ENCODE measurements around the gene ADRA2C.
"Not testable (repeated sequence)": the region's sequence is repeated elsewhere in the genome, so short reads cannot be mapped to it uniquely, and the experiment has no call there.

ADRA2C gene

DNA sequence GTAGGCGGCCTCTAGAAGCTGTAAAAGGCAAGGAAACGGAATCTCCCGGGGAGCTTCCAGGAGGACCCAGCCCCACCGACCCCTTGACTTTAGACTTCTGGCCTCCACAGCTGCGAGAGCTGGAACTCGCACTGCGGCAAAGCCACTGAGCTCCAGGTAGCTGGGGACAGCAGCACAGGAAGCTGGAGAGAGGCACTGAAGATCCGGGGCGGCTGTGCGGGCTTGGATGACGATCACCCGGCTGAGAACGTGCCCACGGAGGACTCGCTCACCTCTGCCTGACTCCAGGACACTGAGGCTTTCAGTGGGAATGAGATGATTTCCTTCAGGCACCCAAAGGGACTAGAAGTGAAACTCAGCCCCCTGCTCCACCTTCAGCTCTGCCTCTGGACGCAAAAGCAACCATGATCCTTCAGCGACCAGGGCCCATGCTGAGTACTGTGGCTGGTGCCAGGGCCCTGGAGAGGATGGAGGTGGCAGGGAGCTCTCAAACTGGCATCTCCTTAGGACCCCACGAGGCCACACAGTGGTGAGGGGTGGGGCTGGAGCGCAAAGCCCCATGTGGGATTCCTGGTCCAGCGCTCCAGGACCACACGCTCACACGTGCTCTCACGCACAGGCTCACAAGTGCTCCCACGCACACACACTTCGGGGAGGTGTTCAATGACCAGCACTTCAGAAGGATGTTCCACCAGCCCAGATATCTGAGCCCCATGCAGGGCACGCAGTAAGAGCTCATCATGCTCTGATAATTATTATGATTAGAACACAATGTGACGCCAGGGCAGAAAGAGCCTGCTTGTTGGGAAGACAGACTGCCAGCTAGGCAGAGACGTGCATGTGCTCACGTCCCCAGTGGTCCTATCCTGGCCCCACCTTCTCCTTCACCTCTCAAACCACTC, 47.2 kb downstream of the ADRA2C start:
- no peak for DNase-seq (ENCODE audit: low read depth in 2 of 2)

DNA sequence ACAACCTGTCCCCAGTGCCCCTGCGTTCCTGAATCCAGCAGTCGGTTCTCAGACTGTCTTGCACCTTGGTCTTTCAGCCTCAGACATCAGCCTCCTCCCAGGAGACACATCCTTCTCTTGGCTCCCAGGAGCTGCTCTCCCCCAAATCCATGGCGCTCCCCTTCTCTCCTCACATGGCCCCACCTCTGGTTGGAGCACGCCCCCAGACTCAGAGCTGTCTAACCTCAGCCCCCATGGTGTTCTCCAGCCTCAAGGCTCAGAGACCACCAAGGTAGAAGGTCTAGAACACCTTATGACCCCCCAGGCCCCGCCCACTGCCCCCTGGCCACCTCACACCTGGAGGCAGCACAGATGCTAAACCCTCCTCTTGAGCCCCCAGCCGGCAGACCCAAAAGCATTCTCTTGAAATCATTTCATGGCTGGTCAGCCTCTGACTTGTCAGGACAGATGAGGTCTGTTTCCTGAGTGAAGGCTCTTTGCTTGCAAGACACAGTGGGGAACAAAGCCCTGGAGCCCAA, 47.9 kb downstream of the ADRA2C start:
- no peak for DNase-seq (ENCODE audit: low read depth in 2 of 2)

DNA sequence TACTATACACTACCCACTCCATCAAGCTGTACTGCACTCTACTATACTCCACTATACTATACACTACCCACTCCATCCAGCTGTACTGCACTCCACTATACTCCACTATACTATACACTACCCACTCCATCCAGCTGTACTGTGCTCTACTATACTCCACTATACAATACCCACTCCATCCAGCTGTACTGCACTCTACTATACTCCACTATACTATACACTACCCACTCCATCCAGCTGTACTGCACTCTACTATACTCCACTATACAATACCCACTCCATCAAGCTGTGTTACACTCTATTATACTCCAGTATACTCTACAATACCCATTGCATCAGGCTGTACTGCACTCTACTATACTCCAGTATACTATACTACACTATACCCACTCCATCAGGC, 48.7 kb downstream of the ADRA2C start:
- DNase-seq (ENCODE audit: low read depth in 2 of 2), result not testable (repeated sequence)

DNA sequence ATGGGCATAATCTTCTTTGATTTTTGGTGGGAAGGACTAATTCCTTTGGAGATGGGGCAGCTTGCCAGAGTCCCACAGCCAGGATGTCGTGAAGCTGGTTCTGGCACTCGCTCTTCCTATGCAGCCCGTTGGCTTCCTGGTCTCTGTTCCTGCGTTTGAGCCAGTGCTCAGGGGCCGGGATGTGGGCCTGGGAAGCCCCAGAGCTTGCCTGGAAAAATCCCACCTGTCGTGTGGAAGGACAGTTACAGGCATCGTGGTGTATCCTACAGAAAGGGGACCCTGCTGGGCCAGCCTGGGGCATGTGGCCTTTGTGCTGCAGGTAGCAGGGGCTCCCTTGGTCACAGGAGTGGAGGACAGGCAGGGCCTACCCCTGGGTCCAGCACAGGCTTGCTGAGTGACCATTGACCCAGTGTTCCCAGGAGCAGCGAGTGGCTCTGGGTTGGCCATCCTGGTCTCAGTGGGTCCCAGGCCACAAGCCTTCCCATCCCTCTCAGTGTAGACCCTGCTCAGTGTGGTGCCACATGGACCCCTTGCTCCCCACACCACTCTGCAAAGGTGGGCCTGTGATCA, 50.2 kb downstream of the ADRA2C start:
- DNase-seq (ENCODE audit: low read depth in 2 of 2), result no peak

DNA sequence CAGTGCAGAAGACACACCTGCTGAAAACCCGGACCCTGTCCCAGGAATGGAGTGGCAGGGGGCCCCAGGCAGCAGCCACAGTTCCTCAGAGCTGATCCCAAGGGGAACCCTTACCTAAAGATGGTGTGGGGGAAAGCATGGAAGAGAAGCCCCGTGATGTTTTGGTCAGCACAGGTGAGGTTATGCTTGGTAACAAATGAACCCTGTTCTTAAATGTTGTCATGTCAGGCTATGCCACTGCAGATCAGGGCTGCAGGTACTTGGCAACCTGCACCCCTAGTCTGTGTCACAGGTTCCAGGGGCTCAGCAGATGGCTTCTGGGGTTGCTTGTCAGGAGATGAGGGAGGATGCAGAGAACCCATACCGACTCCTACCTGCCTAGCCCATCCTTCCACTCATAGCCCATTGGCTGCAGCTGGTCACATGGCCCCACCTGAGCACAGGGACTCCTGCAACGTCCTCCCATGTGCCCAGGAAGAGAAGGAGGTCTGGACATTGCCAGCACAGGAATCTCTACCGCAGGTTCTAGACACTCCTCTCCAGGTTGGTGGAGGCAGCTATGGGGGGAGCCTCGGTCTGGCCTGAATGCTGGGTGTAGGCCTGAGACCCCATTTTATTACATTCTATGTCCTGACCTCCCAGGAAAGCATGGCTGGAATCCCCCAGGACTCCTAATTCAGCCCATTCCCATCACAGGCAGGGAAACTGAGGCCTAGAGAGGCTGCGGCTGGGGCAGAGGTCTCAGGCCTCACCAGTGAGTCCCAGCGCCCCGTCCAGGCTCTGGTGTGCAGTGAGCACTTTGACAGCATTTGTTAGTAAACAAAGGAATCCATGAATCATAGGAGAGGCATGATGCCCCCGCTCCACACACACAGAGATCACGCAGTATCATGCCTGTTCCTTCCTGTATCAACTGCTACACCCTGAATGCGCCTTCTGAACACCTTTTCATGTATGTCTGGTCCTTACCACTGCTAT, 51.1 kb downstream of the ADRA2C start:
- DNase-seq (ENCODE audit: low read depth in 2 of 2), result no peak

All from stimulated activated CD8-positive, alpha-beta memory T cell treated with anti-CD3 and anti-CD28 coated beads, Interleukin-2, amount 100 ng/mL, for 1 hour (primary cell).